ENCODE measurements around the gene PROM1. TPM values are rescaled to one million over a fixed set of nuclear protein-coding genes. Genes with fewer than 3 reads are reported as not detected.

Gene PROM1
- total RNA-seq, 1 donor from 2014 or later = 30.3 TPM

DNA sequence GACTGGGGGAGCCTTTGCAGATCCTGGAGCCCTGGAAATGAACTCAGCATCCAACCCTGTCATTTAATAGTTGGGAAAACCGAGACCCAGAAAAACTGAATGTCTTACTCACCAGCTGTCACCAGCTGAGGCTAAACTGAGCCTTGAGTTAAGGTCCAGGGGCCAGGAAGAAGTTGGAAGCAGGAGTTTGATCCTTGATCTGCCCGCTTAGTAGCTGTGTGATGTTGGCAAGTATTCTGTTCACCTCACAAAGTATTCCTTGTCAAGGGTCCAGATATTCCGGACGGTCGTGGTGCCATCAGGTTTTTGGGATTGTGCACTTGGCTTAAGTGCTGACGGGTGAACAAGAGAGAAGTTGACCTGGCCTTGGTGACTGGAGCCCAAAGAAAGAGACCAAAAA, 30.7 kb upstream of the PROM1 start:
- Mint-ChIP-seq H3K4me3 (no peak overlapping the region), H3K9me3 (no peaks in the 10 kb centered on the region), H3K27ac (no peak overlapping the region), H3K27me3 (peaks cover 18% of the 10 kb centered on the region), H3K4me1 (ENCODE audit: unreplicated experiment) (no peaks in the 10 kb centered on the region), H3K36me3 (no peaks in the 10 kb centered on the region)
- DNase-seq (ENCODE audit: extremely low spot score, unreplicated experiment) = no peak
- TF ChIP-seq, protein P1, sequence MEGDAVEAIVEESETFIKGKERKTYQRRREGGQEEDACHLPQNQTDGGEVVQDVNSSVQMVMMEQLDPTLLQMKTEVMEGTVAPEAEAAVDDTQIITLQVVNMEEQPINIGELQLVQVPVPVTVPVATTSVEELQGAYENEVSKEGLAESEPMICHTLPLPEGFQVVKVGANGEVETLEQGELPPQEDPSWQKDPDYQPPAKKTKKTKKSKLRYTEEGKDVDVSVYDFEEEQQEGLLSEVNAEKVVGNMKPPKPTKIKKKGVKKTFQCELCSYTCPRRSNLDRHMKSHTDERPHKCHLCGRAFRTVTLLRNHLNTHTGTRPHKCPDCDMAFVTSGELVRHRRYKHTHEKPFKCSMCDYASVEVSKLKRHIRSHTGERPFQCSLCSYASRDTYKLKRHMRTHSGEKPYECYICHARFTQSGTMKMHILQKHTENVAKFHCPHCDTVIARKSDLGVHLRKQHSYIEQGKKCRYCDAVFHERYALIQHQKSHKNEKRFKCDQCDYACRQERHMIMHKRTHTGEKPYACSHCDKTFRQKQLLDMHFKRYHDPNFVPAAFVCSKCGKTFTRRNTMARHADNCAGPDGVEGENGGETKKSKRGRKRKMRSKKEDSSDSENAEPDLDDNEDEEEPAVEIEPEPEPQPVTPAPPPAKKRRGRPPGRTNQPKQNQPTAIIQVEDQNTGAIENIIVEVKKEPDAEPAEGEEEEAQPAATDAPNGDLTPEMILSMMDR (conservative IDR thresholded peaks at IDR 0.05) = no peak

DNA sequence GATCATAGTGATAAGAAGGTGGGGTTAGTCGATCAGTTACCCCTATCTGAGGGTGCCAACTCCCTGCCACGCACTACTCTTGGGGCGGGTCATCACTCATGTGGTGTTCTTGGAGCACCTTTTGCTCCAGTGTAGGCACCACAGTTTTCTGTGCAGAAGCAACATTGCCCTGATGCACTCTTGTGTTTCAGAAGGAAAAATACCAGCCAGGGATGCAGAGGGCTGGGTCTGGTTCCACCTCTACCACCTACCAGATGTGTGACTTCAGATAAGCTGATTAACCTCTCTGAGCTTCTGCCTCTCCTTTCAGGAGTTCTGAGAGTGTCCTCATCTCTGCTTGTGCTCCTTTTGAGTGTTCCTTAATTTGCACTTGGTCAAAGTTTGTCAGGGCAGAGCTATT, 29.9 kb upstream of the PROM1 start:
- Mint-ChIP-seq H3K4me1 (ENCODE audit: unreplicated experiment) (no peaks in the 10 kb centered on the region), H3K36me3 (no peaks in the 10 kb centered on the region), H3K9me3 (no peaks in the 10 kb centered on the region), H3K27me3 (peaks cover 22% of the 10 kb centered on the region), H3K4me3 (no peak overlapping the region), H3K27ac (no peak overlapping the region)
- DNase-seq (ENCODE audit: extremely low spot score, unreplicated experiment) = no peak
- TF ChIP-seq, protein P1 (conservative IDR thresholded peaks at IDR 0.05) = no peak

- no peaks in the 10 kb centered on the region for H3K36me3 Mint-ChIP-seq
- H3K4me1 Mint-ChIP-seq (ENCODE audit: unreplicated experiment) = no peaks in the 10 kb centered on the region
- no peak overlapping the region for H3K27ac Mint-ChIP-seq
- H3K27me3 Mint-ChIP-seq = peaks cover 25% of the 10 kb centered on the region
- TF ChIP-seq, protein P1 (conservative IDR thresholded peaks at IDR 0.05) = no peak
- H3K9me3 Mint-ChIP-seq = peaks cover 6% of the 10 kb centered on the region
- H3K4me3 Mint-ChIP-seq = no peak overlapping the region
- no peak for DNase-seq (ENCODE audit: extremely low spot score, unreplicated experiment)
Observed at GRCh38 chr4:16111533-16111932, 27.7 kb upstream of the PROM1 start.

DNA sequence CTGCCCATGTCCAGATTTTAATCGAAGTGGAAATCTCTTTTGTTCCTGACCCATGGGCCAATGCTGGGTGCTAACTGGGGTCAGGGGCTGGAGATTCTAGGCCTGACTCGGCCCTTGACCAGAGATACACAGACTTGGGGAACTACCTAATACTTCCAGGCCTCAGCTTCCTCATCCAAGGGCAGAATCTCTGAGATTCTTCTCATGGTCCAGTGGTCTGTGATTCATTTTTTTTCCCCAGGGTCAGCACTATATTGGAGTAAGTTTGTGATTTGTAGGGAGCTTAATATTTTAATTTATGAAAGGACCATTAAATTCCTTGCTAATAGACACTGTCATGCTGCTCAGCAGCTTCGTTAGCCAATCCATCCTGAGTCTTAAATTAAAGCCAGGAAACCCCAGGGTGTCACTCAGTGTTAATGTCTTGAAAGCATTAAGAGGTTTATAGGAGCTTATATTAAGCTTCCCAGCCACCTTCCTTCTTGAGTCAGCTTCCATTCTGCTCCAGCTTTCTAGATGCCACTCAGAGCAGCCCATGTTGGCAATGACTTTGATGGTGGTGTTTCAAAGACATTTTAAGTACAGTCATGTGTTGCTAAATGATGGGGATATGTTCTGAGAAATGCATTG, 27.0 kb upstream of the PROM1 start:
- TF ChIP-seq, protein P1 (conservative IDR thresholded peaks at IDR 0.05) = no peak
- no peaks in the 10 kb centered on the region for H3K36me3 Mint-ChIP-seq
- H3K27me3 Mint-ChIP-seq = peaks cover 21% of the 10 kb centered on the region
- no peak overlapping the region for H3K27ac Mint-ChIP-seq
- no peak overlapping the region for H3K4me3 Mint-ChIP-seq
- no peaks in the 10 kb centered on the region for H3K4me1 Mint-ChIP-seq (ENCODE audit: unreplicated experiment)
- H3K9me3 Mint-ChIP-seq = peaks cover 6% of the 10 kb centered on the region
- no peak for DNase-seq (ENCODE audit: extremely low spot score, unreplicated experiment)

- H3K27me3 Mint-ChIP-seq = peaks cover 21% of the 10 kb centered on the region
- TF ChIP-seq, protein P1 (conservative IDR thresholded peaks at IDR 0.05) = no peak
- no peaks in the 10 kb centered on the region for H3K36me3 Mint-ChIP-seq
- no peaks in the 10 kb centered on the region for H3K4me1 Mint-ChIP-seq (ENCODE audit: unreplicated experiment)
- peaks cover 6% of the 10 kb centered on the region for H3K9me3 Mint-ChIP-seq
- no peak for DNase-seq (ENCODE audit: extremely low spot score, unreplicated experiment)
- H3K27ac Mint-ChIP-seq = no peak overlapping the region
- no peak overlapping the region for H3K4me3 Mint-ChIP-seq
Observed at GRCh38 chr4:16110199-16110598, 26.4 kb upstream of the PROM1 start.

GRCh38 chr4:16109256-16109655, 25.4 kb upstream of the PROM1 start:
- TF ChIP-seq, protein P1 (conservative IDR thresholded peaks at IDR 0.05) = no peak
- H3K9me3 Mint-ChIP-seq = peaks cover 6% of the 10 kb centered on the region
- H3K27me3 Mint-ChIP-seq = peaks cover 21% of the 10 kb centered on the region
- no peaks in the 10 kb centered on the region for H3K4me1 Mint-ChIP-seq (ENCODE audit: unreplicated experiment)
- H3K4me3 Mint-ChIP-seq = no peak overlapping the region
- H3K36me3 Mint-ChIP-seq = no peaks in the 10 kb centered on the region
- DNase-seq (ENCODE audit: extremely low spot score, unreplicated experiment) = no peak
- no peak overlapping the region for H3K27ac Mint-ChIP-seq
